Thyroid gland (tissue), 4 donors: ENCODE results near the gene XAF1.

Experiments used
- POLR2A ChIP-seq, 2 donors: fragments of 450-650 bp; IDR thresholded peaks; one replicate each; pipeline ENCODE4 v1.6.1; 2017; ENCODE audit warnings: antibody characterized with exemption in 2 of 2, mild to moderate bottlenecking in 2 of 2, moderate library complexity in 1 of 2
- TF ChIP-seq, protein P1 (sequence below), 6 experiments: fragments of 200-600 bp in 3 of 6; fragments of 450-650 bp in 3 of 6; sonication (generic) in 3 of 6; IDR thresholded peaks; one replicate each; pipeline ENCODE4 v1.5.1; 2016 to 2019; ENCODE audit warnings: antibody characterized with exemption in 6 of 6, mild to moderate bottlenecking in 2 of 6, inconsistent platforms in 1 of 6, moderate library complexity in 1 of 6

DNA sequence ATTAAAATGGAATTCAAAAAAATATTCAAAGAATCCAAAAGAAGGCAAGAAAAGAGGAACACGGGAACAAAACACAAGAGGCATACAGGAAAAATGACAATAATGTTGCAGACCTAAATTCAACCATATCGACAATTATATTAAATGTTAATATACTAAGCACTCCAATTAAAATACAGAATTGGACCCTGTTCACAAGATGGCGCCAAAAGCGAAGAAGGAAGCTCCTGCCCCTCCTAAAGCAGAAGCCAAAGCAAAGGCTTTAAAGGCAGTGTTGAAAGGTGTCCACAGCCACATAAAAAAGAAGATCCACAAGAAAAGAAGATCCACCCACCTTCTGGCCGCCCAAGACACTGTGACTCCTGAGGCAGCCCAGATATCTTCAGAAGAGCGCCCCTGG is 6.3 kb upstream of the XAF1 start:
- TF ChIP-seq, protein P1, sequence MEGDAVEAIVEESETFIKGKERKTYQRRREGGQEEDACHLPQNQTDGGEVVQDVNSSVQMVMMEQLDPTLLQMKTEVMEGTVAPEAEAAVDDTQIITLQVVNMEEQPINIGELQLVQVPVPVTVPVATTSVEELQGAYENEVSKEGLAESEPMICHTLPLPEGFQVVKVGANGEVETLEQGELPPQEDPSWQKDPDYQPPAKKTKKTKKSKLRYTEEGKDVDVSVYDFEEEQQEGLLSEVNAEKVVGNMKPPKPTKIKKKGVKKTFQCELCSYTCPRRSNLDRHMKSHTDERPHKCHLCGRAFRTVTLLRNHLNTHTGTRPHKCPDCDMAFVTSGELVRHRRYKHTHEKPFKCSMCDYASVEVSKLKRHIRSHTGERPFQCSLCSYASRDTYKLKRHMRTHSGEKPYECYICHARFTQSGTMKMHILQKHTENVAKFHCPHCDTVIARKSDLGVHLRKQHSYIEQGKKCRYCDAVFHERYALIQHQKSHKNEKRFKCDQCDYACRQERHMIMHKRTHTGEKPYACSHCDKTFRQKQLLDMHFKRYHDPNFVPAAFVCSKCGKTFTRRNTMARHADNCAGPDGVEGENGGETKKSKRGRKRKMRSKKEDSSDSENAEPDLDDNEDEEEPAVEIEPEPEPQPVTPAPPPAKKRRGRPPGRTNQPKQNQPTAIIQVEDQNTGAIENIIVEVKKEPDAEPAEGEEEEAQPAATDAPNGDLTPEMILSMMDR (IDR thresholded peaks at IDR 0.05) = no peak
- no peak for TF ChIP-seq POLR2A (IDR thresholded peaks at IDR 0.05)
